Cardiac muscle cell (in vitro differentiated cells and primary cell): ENCODE data around the gene C10orf95. TPM values are rescaled to one million over a fixed set of nuclear protein-coding genes. Genes with fewer than 3 reads are reported as not detected.
A peak's percentile ranks its signal among the peaks of the same experiment; 100 is the strongest.

ENCODE experiments used
- DNase-seq, 2 donors: peaks; one replicate each; pipeline versions ENCODE4 v3.0.0 to v3.0.0-alpha.2; 2010 to 2017; ENCODE audit warnings: low read depth in 1 of 2, low spot score in 1 of 2
- H3K27ac ChIP-seq: fragments of 200-600 bp; sonication (generic); 2 replicates; pipeline ENCODE4 v1.5.1; 2016
- H3K27me3 ChIP-seq: fragments of 200-600 bp; sonication (generic); 2 replicates; pipeline ENCODE4 v1.6.0; 2016; ENCODE audit warnings: control low read depth
- H3K36me3 ChIP-seq: fragments of 200-600 bp; sonication (generic); 2 replicates; pipeline ENCODE4 v1.5.1; 2016; ENCODE audit warnings: control low read depth
- H3K4me1 ChIP-seq: fragments of 200-600 bp; sonication (generic); 2 replicates; pipeline ENCODE4 v1.8.1; 2017; ENCODE audit warnings: low read depth, mild to moderate bottlenecking, mixed run types
- H3K4me3 ChIP-seq: fragments of 200-600 bp; sonication (generic); 2 replicates; pipeline ENCODE4 v1.5.1; 2016; ENCODE audit warnings: mild to moderate bottlenecking
- H3K9me3 ChIP-seq: fragments of 200-600 bp; sonication (generic); 2 replicates; pipeline ENCODE4 v1.5.1; 2017; ENCODE audit warnings: low read depth, mild to moderate bottlenecking, control low read depth
- CTCF ChIP-seq: IDR thresholded peaks from 2 replicates; pipeline ENCODE4 v1.5.1; 2012; ENCODE audit warnings: low read depth, mild to moderate bottlenecking, low read length
- polyA plus RNA-seq: library from polyadenylated mRNA; unstranded; fragments of >200 nt; fragmentation: Nextera tagmentation; extraction: Ambion mirVana; gene quantifications from 2 replicates; pipeline ENCODE4 v1.2.1, GENCODE V29; 2016
- total RNA-seq: library from RNA; depleted of rRNA; stranded (reverse); fragments of >200 nt; gene quantifications from 2 replicates; pipeline ENCODE4 v1.2.3, GENCODE V29; 2016

Gene C10orf95
- total and polyA plus RNA-seq, 2 experiments from 2014 or later, result 1.7 TPM; not detected in 1

GRCh38 chr10:102492344-102492939 is 41.1 kb upstream of the C10orf95 start:
- Histone ChIP-seq H3K4me3 (no peak overlapping the region), H3K4me1 (no peaks in the 10 kb centered on the region), H3K27me3 (no peaks in the 10 kb centered on the region), H3K36me3 (peaks cover 20% of the 10 kb centered on the region), H3K9me3 (no peaks in the 10 kb centered on the region), H3K27ac (no peak overlapping the region)
- no peak for DNase-seq
- TF ChIP-seq CTCF, result no peak

GRCh38 chr10:102491136-102491535 is 39.8 kb upstream of the C10orf95 start:
- TF ChIP-seq CTCF, result no peak
- peaks cover 32% of the 10 kb centered on the region for H3K36me3 ChIP-seq
- DNase-seq, result no peak

GRCh38 chr10:102485093-102485784 is 33.9 kb upstream of the C10orf95 start:
- H3K36me3 ChIP-seq, result peaks cover 83% of the 10 kb centered on the region
- no peak overlapping the region for H3K27ac ChIP-seq
- H3K4me3 ChIP-seq, result no peak overlapping the region
- no peaks in the 10 kb centered on the region for H3K9me3 ChIP-seq
- no peak for DNase-seq
- H3K27me3 ChIP-seq, result no peaks in the 10 kb centered on the region
- H3K4me1 ChIP-seq, result no peaks in the 10 kb centered on the region
- no peak for TF ChIP-seq CTCF

More at GRCh38 chr10:102491136-102491535, 39.8 kb upstream of the C10orf95 start:
- no peak overlapping the region for H3K4me3 ChIP-seq
- H3K9me3 ChIP-seq, result no peaks in the 10 kb centered on the region
- no peak overlapping the region for H3K27ac ChIP-seq
- no peaks in the 10 kb centered on the region for H3K4me1 ChIP-seq
- no peaks in the 10 kb centered on the region for H3K27me3 ChIP-seq

- TF ChIP-seq CTCF, result no peak
- Histone ChIP-seq H3K27ac (no peak overlapping the region), H3K9me3 (no peaks in the 10 kb centered on the region), H3K4me1 (peaks cover 5% of the 10 kb centered on the region), H3K36me3 (peaks cover 77% of the 10 kb centered on the region), H3K27me3 (no peaks in the 10 kb centered on the region), H3K4me3 (no peak overlapping the region)
- DNase-seq, result no peak
These were observed 32.7 kb upstream of the C10orf95 start for GRCh38 chr10:102484021-102484420.

- no peak for DNase-seq
- Histone ChIP-seq H3K27ac (peak overlapping the region; percentile 23), H3K27me3 (no peaks in the 10 kb centered on the region), H3K9me3 (no peaks in the 10 kb centered on the region), H3K36me3 (peaks cover 44% of the 10 kb centered on the region), H3K4me3 (no peak overlapping the region), H3K4me1 (peaks cover 5% of the 10 kb centered on the region)
- TF ChIP-seq CTCF, result no peak
These were observed 29.1 kb upstream of the C10orf95 start for GRCh38 chr10:102480396-102480795.
